NCI-H1694 treated with DMSO at 0.1 percent for 48 hours (cell line): ENCODE measurements around the gene SNN.

ENCODE experiments used
- DNase-seq: peaks from one replicate; lab custom pipeline; 2025; lab: John Stamatoyannopoulos, UW

Gene SNN

GRCh38 chr16:11699234-11699894 is 31.1 kb downstream of the SNN start:
- DNase-seq, result no peak

GRCh38 chr16:11700264-11701029 is 32.2 kb downstream of the SNN start:
- DNase-seq, result no peak

GRCh38 chr16:11705311-11706025 is 37.2 kb downstream of the SNN start:
- DNase-seq, result no peak

GRCh38 chr16:11706180-11706742 is 38.0 kb downstream of the SNN start:
- no peak for DNase-seq

GRCh38 chr16:11707679-11708197 is 39.5 kb downstream of the SNN start:
- no peak for DNase-seq

GRCh38 chr16:11708421-11708820 is 40.2 kb downstream of the SNN start:
- no peak for DNase-seq

- no peak for DNase-seq
Observed at GRCh38 chr16:11711662-11712061, 43.4 kb downstream of the SNN start.

- DNase-seq, result no peak
Observed at GRCh38 chr16:11712122-11712521, 43.9 kb downstream of the SNN start.

- DNase-seq, result no peak
Observed at GRCh38 chr16:11715246-11715947, 47.1 kb downstream of the SNN start.

GRCh38 chr16:11716336-11716735 is 48.1 kb downstream of the SNN start:
- no peak for DNase-seq

GRCh38 chr16:11717811-11718210 is 49.6 kb downstream of the SNN start:
- no peak for DNase-seq

- no peak for DNase-seq
Observed at GRCh38 chr16:11719171-11719570, 50.9 kb downstream of the SNN start.

GRCh38 chr16:11719762-11720161 is 51.5 kb downstream of the SNN start:
- no peak for DNase-seq

GRCh38 chr16:11721781-11722467 is 53.7 kb downstream of the SNN start:
- no peak for DNase-seq

- DNase-seq, result no peak
Observed at GRCh38 chr16:11722468-11722808, 54.2 kb downstream of the SNN start.

GRCh38 chr16:11725457-11725856 is 57.2 kb downstream of the SNN start:
- DNase-seq, result no peak

GRCh38 chr16:11726008-11726407 is 57.8 kb downstream of the SNN start:
- DNase-seq, result no peak

- no peak for DNase-seq
Observed at GRCh38 chr16:11727796-11728543, 59.7 kb downstream of the SNN start.
